NCI-H226 (cell line): ENCODE results near the gene NXPH1.

Experiments
- DNase-seq: peaks from one replicate; pipeline ENCODE4 v3.0.0-alpha.2; 2015

The NXPH1 gene

DNA sequence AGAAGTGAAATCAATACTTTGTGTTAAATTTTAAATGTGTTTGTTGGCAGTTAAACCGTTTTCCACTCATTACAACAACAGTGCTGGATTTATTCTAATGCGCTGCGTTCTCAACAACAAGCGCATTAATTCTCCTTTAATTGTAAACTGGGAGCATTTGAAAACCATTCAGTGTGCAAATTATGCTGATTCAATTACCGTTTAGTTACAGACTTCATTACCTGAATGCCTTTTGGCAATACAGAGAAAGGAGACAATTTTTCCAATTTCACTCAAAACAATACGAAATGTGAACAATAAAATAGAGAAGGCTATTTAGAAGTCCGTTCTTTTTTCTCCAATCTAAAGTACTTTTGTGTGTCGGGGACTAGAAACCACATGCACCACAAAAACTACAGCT is 4.2 kb downstream of the NXPH1 start:
- no peak for DNase-seq

DNA sequence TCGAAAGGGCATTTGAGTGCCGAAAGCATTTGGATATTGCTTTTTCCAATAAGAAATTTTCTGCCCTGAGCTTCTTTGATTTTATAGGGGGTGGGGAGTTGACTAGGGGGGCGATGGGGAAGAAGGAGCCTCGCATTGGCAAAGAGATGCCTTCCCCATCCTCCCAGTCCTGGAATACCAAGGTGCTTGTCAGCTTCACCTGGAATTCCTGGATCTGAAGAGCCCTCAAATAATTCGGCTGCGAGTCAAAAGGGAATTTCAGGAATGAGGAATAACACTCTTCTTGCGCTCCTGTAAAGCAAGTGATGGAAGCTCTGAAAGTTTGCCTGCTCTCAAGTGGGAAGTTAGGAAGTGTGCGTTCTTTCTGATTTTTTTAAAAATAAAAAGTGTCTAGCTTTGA is 7.3 kb downstream of the NXPH1 start:
- no peak for DNase-seq

DNA sequence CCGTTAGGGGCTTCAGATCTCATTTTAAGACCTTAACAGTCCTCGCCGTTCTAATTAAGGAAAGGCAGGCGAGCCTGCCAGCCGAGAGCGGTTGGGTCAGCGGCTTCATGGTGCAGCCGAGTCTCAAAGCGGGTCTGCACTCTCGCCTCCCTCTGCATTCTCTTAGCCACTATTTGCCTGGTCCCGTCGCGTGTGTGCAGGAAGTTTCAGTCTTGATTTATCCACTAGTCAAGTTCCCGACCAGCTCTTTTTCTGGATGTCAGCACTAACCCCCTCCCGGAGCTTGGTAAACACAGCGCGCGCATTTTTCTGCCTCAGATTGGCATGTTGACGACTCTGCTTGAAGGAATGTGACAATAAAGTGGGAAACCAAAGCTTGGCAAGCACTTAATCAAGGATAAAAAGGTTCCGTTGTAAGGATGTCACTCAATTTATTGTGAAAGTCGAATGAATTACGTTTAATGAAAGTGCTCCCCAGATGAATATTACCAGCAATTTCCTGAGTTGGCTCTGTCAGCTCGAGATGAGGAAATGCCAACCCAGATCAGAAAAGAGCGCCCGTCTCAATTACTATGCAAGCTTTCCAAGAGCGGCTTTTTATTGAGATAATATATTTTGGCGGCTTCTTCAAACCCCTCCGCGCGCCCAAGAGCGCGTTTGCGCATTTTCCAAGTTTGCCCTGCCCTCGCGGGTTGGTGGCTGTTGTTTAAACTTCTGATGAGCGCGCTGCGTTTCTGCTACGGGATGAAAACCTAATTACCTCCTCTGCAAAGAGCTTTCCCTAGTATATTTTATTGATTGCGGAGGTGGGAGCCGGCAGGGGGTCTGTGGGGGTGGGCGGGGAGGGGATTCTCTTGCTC is 7.9 kb downstream of the NXPH1 start:
- no peak for DNase-seq

DNA sequence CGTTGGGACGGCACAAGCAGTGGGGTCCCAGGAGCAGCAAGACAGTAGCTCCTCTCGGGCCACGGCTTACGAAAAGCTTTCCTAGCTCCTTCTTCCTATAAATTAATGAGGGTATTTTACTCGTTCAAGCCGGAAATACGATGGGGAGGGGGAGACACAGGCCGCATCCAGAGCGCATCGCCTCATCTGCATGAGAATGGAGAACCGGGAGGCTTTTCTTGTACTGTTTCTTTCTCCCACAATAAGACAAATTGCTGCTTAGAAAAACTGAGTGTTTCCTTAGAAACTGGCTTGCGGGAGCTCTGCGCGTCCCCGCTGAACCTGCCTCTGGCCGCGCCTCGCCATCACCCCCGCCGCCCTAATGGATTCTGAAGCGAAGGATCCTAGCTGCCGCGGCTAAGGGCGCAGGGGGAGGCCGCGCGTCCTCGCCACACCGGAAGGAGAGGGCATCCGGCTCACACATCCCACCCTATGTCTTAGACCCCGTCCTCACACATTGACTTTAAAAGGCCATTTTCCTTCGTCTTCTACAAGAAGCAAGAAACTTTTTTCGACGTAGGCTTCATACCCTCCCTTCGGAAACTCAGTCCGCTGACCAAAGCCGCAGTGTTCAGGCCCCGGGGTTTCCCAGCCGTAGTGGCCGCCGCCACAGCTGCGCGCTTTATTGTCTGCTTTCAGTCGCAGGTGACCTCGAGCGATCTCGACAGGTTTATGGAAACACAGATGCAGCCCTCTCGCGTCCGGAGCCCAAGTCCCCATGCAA is 8.8 kb downstream of the NXPH1 start:
- no peak for DNase-seq

DNA sequence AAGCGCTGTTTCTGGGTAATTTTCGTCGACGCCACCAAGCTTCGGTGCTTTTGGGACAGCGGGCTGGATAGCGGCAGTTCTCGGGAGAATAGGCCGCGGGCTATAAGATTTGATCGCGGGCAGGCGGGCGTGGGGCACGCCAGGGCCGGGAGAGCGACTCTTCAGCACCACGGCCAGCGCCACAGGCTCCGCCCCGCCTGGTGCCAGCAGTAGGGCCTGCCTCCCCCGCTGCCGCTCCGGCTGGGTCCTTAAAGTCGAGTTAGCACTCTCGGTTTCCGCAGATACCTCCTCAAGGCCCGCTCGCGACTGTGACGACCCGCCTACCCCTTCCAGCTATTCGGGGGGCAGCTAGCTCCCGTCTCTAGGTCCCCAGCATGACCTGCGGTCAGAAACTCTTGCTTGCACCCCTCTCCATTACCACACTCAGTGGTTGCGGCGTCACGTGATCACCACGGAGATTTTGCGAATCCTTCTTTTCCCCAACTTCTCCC is 9.4 kb downstream of the NXPH1 start:
- DNase-seq, result no peak

DNA sequence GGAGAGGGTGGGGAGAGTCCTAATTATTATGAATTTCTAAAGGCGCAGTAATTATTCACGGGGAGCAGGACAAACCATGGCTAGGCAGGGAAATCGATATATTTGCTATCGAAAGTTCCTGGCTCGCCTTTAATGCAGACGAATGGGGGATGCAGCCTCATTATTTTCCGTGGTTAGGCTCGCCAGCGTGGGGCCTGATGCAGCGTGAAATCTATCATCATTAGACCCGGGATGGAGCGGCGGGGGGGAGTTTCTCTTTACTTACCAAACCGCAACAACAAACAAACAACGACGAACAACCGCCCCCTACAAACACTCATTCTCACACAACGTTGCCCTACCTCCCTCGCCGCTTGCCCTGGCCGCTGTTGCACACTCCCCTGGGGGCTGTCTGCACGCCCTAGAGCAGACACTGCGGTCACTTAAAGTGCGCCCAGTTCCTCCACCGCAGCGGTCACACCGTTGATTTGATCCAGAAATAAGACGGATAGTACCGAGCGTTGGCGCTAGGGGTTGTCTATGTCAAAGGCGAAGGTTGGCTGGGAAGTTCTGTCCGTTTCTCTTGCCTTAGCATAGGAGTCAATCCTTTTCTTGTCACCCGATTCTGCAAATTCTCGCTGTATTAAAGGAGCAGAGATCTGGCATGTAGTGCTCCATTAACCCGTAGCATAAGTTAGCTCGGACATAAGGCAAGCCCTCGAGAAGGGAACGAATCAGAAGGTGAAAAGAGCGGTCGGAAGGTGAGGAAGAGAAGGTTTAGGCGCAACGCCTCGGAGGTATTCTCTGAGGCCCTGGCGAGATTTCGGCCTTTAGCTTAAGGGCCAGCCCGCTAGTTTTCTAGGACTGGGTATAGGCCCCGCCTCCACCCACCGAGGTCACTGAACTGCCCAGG is 10.4 kb downstream of the NXPH1 start:
- DNase-seq, result no peak

DNA sequence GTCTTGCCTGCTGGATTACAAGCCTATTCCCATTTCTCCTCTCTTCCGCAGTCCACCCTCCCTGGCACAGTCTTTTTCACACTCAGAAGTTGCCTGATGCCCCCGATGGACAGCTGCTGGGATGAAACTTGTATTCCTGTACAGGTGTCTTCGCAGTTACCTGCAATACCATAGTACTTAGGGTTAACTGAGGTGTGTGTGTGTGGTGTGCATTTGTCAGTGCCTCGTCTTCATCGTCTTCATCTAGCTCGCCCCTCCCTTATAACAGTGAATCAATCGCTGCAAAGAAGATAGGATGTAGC is 11.0 kb downstream of the NXPH1 start:
- DNase-seq, result no peak

DNA sequence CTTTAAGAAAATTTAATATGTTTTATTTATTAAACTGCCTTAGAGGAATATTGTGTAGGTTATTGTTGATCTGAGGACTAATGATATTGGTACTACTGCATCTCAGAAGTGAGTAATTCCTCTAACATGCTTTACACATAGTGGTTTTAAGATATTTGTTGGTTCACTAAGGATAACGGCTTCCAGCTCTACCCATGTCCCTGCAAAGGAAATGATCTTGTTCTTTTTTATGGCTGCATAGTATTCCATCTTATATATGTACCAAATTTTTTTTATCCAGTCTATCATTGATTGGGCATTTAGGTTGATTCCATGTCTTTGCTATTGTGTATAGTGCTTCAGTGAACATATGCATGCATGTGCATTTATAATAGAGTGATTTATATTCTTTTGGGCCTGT is 20.1 kb downstream of the NXPH1 start:
- no peak for DNase-seq

DNA sequence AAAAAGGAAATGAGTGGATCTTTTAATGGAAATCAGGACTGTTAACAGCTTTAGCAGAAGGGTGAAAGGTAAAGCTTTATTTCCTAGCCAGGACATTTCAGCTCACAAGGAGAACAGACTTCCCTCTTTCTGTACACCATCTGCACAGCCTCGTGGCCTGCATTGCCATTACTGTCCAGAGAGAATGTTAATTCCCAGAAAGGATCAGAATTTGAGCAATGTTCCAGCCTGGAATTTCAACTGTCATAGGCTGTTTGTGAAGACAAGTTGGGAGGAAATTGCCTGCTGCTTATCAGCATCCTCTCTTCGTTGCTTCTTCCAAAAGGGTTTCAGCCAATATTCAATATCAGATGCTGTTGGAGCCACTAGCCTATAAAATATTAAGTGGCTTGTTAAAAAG is 22.0 kb downstream of the NXPH1 start:
- no peak for DNase-seq

DNA sequence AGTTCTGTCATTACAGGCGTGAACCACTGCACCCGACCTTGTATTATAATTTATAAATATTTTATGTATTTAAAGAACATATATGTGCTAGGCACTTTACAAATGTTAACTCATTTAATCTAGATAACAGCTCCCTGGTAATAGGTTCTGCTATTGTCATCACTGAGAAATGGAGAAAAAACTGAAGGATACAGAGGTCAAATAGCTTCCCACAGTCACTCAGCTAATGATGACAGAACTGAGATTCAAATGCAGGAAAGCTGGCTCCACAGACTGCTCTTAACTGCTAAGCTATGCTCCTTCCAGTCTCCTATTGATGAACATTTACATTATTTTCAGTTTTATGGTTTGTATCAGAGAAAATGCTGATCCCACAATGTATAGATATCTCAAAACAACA is 28.9 kb downstream of the NXPH1 start:
- no peak for DNase-seq

DNA sequence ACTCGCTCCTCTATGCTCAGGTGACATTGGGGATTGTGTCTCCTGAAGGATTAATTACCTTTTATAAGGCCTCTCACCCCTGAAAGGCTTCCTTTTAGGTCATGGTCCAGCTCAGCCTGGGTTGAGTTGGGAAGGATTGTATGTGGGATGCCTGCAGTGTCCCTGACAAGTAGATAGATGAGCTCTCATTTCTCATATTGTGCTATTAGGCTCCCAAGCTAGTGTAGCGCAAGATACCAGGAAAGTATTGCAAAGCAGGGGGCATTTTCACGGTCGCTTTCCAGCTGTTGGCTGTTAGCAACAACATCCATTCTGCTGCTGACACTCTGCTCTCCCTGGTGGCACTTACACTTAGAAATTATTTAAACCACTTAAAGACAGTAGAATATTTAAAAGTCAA is 31.9 kb downstream of the NXPH1 start:
- DNase-seq, result no peak

DNA sequence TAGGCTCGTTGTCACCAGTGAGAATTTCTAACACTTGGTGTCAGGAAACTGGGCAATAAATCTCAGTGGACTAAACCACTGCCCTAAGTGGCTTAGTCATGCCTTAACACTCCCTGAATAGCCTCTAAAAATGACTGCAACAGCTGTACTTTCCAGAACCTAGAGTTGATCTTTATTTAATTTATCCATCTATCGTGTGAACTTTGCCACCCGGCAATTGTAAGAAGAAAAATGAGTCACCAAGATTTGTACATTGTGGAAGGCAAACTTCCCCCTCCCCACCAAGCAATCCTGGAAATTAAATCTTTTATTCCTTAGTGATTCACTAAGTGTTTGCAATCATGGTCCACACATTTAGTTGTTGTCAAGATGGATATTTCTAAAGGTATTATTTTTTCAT is 47.1 kb downstream of the NXPH1 start:
- no peak for DNase-seq

DNA sequence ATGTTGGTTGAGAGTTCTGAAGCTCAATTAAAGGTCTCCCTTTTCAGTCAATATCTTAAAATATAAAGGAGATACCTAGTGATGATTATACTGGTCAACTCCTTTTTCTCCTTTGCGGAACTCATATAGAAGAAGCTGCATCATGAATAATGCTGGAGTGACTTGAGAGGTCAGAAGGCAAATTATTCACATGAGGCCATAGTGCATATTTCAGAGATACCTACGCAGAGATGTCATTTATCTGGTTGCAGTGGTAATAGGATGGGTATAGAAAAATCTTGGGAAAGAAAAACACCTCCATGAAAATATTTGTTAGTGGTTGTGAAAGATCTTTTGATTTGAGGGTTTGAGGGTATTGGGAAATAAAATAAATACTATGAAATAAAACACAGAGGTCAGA is 47.7 kb downstream of the NXPH1 start:
- no peak for DNase-seq

DNA sequence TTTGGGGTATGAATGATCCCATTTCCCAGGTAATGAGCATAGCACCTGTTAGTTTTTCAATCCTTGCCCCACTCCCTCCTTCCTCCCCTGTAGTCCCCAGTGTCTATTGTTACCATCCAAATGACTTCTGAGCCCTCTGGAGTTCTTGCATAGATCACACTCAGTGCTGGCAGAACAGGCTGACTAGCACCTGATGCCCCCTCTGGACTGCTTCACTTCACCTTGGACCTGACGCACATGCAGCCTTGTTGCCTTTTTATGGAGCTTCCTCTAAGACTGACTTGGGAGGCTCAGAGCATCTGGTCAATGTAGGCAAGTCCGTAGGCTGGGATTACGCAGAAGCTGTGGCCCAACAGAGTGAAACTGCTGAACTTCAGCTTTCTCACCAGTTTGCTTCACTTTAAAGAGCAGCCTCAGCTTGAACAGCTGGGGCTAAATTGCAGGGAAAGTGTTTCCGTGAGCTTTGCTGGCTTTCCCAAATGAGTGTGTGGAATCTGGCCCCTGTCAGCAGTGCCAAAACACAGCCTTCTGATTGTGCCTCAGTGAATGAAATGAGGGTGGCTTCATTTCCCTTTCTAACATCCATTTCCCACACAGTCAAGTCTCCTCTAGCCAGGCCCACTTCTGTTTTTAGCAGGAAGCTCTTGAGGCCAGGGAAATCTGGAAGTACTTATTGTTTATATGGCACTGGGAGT is 48.5 kb downstream of the NXPH1 start:
- DNase-seq, result no peak

DNA sequence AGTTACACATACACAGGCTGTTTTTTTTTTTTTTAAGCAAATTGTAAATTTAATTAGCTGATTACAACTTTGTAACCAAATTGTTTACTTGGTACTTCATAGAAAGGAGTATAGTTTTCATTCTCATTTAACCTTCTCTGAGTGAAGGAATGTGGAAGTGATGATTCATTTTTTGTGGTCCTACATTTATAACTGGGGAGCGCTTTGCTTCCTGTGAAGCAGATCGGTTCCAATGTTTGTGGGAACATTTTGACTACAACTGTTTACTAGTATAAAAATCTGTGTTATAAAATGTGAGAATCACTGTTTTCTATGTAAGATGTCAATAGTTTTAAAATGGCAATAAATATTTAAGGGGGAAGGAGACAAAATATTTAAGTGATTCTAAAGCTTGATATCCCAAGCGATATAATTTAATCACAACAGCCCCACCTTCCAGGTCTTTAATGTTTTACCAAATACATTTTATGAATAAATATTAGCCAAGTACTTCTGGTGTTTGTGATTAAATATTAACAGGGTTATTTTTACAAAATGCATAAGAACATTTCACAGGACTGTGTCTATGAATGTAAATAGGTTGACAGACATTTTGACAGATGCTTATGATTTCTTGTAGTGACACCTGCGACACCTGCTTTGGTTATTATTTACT is 57.1 kb downstream of the NXPH1 start:
- no peak for DNase-seq

DNA sequence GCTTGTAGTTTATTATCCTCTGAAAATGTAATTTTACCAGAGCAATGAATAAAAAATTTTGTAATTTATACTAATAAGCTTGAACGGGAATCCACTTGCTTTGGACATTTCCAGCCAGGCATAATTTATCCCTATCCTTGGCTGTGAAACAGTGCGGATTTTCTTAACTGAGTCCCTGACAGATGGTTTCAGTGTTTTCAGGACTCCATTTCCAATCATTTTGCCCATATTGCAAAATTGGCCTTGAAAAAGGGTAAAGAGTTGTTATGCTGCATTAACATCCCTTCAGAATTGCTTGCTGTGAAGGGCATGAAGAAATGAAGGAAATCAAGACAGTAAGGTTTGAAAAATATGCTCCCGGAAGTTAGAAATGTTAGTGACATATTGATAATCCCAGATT is 57.7 kb downstream of the NXPH1 start:
- DNase-seq, result no peak

DNA sequence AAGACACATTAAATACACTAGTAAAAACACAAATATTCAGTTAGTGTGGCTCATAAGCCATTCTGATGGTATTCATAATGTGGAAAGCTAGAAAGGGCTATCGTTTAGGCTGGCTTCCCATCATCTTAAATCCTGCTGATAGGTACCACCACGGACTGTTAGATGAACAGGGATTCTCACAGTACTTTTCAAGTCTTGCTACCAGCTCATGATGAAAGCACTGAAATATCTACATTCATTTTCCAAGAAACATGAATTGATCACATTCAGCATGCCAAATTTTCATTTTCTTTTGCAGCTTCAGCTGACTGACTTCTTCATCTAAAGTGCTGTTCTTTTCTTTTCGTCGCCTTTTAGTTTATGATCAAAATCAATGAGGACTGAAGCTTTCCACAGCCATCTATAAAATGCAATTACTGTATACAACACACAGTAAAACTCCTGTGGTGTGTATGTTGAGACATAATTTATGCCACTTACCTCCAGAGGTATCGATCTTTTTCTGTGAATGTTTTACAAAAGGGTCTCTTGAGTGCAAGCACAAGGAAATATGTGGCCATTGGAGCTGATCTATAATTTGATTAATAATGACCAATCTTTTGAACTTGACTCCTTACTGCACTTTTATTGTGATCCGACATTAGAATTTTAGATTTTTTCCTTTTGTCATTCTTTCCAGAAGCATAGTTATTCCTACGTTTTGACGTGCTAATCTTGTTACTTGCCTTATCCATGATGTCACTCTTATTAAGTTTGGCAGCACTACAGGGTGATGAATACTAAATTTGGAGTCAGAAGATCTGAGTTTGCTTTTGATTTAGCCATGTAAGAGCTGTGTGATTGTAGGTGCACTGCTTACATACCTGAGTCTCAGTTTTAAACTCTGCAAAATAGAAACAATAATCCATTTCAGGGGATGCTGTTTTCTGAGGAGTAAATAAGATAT is 58.4 kb downstream of the NXPH1 start:
- DNase-seq, result no peak

DNA sequence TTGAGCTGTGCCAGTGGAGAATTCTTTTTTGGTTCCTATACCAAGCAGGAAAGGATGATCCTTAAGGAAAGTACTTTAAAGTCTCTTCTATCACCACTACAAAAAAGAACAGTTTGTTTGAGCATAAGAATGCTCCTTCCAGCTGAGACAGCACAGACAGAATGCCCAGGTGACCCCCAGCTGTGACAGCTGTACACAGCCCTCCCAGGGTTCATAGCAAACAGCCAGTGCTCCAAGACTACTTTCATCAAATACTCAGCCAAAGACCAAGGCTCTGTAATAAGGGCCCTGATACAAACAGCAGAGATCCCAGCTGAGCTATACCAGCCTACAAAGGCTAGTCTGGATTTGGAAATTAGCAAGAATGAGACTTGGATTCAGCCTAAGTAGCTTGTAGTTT is 65.7 kb downstream of the NXPH1 start:
- DNase-seq, result no peak

DNA sequence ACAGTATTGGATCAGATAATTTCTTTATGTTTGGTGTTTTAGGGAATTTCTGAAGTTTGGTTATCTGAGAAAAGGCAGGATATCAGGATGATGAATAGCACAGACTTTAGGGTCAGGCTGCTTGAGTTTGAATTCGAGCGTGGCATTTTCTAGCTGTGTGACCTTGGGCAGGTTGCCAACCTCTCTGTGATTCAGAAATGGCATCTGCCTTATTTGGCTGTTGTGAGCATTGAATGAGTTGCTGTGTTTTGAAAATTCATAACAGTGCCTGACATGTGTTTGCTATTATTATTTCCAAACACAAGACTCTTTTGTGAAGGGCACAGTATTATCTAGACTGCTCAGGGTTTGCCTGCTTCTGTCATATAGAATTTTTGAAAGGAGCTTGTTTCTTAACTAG is 66.9 kb downstream of the NXPH1 start:
- no peak for DNase-seq

DNA sequence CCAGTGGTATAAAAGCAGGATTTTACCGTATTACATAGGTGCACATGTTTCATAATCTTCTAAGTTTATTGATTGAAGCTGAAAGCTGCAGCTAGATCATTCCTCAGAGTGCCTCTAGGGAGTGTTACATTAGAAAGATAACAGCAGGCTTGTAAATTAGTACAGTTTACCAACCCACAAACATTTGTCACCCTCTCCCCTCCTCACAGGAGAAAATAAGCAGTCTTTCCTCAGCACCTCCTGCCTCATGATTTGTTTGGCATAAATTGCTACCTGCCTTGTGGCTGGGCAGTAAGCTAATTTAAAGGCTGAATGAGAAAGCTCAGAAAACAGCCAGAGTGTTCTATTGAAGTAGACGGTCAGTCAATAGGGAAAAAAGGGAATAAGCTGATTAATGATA is 74.2 kb downstream of the NXPH1 start:
- DNase-seq, result no peak

DNA sequence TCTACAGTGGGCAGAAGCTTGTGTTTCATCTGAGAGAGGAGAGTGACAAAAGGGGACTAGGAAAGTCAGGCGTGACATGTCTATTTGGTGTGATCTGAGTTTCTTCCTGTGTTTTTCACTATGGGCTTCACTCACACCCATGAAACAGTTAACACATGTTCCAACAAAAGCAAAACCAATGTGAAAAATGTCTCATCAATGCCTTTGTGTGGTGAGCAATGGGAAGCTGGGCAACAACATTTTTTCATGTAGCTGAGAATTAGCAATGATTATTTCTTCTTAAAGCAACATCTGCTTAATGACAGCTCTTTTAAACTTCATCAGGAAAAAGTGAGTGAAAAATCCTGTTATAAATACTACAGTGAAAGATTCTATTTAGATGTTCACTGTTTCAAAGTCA is 76.2 kb downstream of the NXPH1 start:
- no peak for DNase-seq
